TTC549 (cell line): Measurements from ENCODE around the gene OGN.
"Not testable (repeated sequence)": the region's sequence is repeated elsewhere in the genome, so short reads cannot be mapped to it uniquely, and the experiment has no call there.

Source experiments
- FAIRE-seq: peaks from 2 replicates; lab custom pipeline; 2012; peaks lifted over from hg19 to GRCh38; lab: Jason Lieb, UNC

The OGN gene

GRCh38 chr9:92404042-92404836, at the start of gene OGN:
TSS of gene OGN (minus strand) at chr9:92404578. CDS start at chr9:92403407, 1,171 bp downstream.
- FAIRE-seq = no peak

GRCh38 chr9:92446536-92446935, 42.2 kb upstream of the OGN start:
- FAIRE-seq = no peak

GRCh38 chr9:92444841-92445240, 40.5 kb upstream of the OGN start:
- no peak for FAIRE-seq

- no peak for FAIRE-seq
Observed at GRCh38 chr9:92440751-92441046, 36.3 kb upstream of the OGN start.

GRCh38 chr9:92439921-92440750, 35.8 kb upstream of the OGN start:
- no peak for FAIRE-seq

GRCh38 chr9:92438900-92439526, 34.6 kb upstream of the OGN start:
- peak; percentile 84 for FAIRE-seq

- FAIRE-seq = no peak
Observed at GRCh38 chr9:92435263-92435662, 30.9 kb upstream of the OGN start.

- no peak for FAIRE-seq
Observed at GRCh38 chr9:92432972-92433548, 28.7 kb upstream of the OGN start.

GRCh38 chr9:92432350-92432749, 28.0 kb upstream of the OGN start:
- FAIRE-seq = no peak

GRCh38 chr9:92429836-92430235, 25.5 kb upstream of the OGN start:
- FAIRE-seq = no peak

GRCh38 chr9:92426501-92427145, 22.2 kb upstream of the OGN start:
- FAIRE-seq = no peak

- no peak for FAIRE-seq
Observed at GRCh38 chr9:92425474-92425873, 21.1 kb upstream of the OGN start.

- no peak for FAIRE-seq
Observed at GRCh38 chr9:92424340-92424739, 20.0 kb upstream of the OGN start, which contains the start of gene OMD. TSS of gene OMD (minus strand) at chr9:92424471. CDS start at chr9:92417558, 6,913 bp downstream.

GRCh38 chr9:92423612-92424011, 19.2 kb upstream of the OGN start:
- FAIRE-seq = no peak

GRCh38 chr9:92422611-92423338, 18.4 kb upstream of the OGN start:
- no peak for FAIRE-seq

- FAIRE-seq = no peak
Observed at GRCh38 chr9:92414566-92414965, 10.2 kb upstream of the OGN start.

GRCh38 chr9:92411157-92411556, 6.8 kb upstream of the OGN start:
- not testable (repeated sequence) for FAIRE-seq

- FAIRE-seq = no peak
Observed at GRCh38 chr9:92408747-92409478, 4.5 kb upstream of the OGN start.

GRCh38 chr9:92407818-92408217, 3.4 kb upstream of the OGN start:
- no peak for FAIRE-seq

- no peak for FAIRE-seq
Observed at GRCh38 chr9:92406477-92406876, 2.1 kb upstream of the OGN start.

- no peak for FAIRE-seq
Observed at GRCh38 chr9:92405818-92406217, 1.4 kb upstream of the OGN start.
